Bronchial epithelial cell (primary cell): ENCODE results near the gene TMEM255B. TPM values are rescaled to one million over a fixed set of nuclear protein-coding genes. Genes with fewer than 3 reads are reported as not detected.
A peak's percentile ranks its signal among the peaks of the same experiment; 100 is the strongest.

Experiments
- DNase-seq: peaks from one replicate; pipeline ENCODE4 v3.0.0-alpha.2; 2010; ENCODE audit warnings: low read depth
- FAIRE-seq: peaks from 2 replicates; lab custom pipeline; 2011; peaks lifted over from hg19 to GRCh38; lab: Jason Lieb, UNC
- H3K27me3 ChIP-seq: 2 replicates; pipeline ENCODE4 v1.5.1; 2011; ENCODE audit warnings: low read length; ENCODE audit not compliant: control insufficient read depth, insufficient read depth
- H3K36me3 ChIP-seq: 2 replicates; pipeline ENCODE4 v1.5.1; 2011; ENCODE audit warnings: low read length; ENCODE audit not compliant: control insufficient read depth, insufficient read depth
- H3K4me3 ChIP-seq: 2 replicates; pipeline ENCODE4 v1.5.1; 2011; ENCODE audit warnings: mild to moderate bottlenecking, low read depth, low read length, control low read depth
- CTCF ChIP-seq: IDR thresholded peaks from 2 replicates; pipeline ENCODE4 v1.5.1; 2011; ENCODE audit warnings: mild to moderate bottlenecking, moderate library complexity, low read length, control low read depth, inconsistent platforms; ENCODE audit not compliant: insufficient read depth, severe bottlenecking
- total RNA-seq: library from RNA; depleted of rRNA; stranded (reverse); fragments of >200 nt; gene quantifications from 2 replicates; pipeline ENCODE4 v1.2.1, GENCODE V29; 2014

The TMEM255B gene
- total RNA-seq, 1 donor from 2014 or later, result 5.3 TPM

GRCh38 chr13:113763961-113764792, 5.2 kb downstream of the TMEM255B start:
- Histone ChIP-seq H3K27me3 (no peaks in the 10 kb centered on the region), H3K4me3 (no peak overlapping the region), H3K36me3 (no peaks in the 10 kb centered on the region)
- FAIRE-seq (no peak), DNase-seq (no peak)
- no peak for TF ChIP-seq CTCF

- Histone ChIP-seq H3K4me3 (no peak overlapping the region), H3K36me3 (no peaks in the 10 kb centered on the region), H3K27me3 (no peaks in the 10 kb centered on the region)
- DNase-seq (no peak), FAIRE-seq (peak; percentile 58)
- no peak for TF ChIP-seq CTCF
Measured at GRCh38 chr13:113764793-113765563, 6.0 kb downstream of the TMEM255B start.

DNA sequence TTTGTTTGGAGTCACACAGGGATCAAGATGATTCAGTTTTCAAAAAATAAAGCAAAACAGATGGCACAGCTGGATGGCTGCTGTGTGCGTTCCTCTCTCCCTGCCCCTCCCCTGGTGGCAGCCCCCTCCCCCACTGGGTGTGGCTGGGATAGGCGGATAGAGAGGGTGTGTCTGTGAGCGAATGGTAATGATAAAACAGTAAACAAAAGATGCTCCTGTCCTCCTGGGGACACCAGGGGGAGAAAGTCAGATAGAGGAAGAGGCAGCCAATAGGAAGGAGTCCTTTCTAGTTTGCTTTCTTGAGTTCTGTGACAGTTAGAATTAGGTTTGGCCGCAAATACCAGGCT, 6.5 kb downstream of the TMEM255B start:
- TF ChIP-seq CTCF, result no peak
- H3K27me3 ChIP-seq, result no peaks in the 10 kb centered on the region
- no peak for DNase-seq
- no peak for FAIRE-seq
- H3K36me3 ChIP-seq, result no peaks in the 10 kb centered on the region
- no peak overlapping the region for H3K4me3 ChIP-seq

- no peaks in the 10 kb centered on the region for H3K36me3 ChIP-seq
- no peak for FAIRE-seq
- no peak overlapping the region for H3K4me3 ChIP-seq
- no peak for TF ChIP-seq CTCF
- no peaks in the 10 kb centered on the region for H3K27me3 ChIP-seq
- no peak for DNase-seq
Measured at GRCh38 chr13:113766035-113766800, 7.2 kb downstream of the TMEM255B start.

DNA sequence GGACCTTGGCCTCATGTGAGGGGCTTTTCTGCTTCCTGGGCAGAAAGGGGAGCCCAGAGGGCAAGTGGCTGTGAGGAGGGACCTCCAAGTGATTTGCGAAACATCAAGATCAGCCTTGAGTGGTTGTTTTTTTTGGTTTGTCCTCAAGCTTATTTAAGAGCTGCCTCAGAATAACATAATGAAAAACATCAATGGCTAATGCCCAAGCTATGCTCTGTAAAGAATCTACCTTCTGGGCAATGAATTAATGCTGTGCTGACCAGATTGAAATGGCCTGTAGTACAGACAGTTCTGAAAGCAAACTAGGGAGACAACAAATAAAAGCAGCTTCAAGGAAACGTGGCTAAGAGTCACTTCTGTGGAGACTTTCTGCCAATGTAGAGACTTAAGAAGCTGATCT, 8.3 kb downstream of the TMEM255B start:
- no peak for DNase-seq
- Histone ChIP-seq H3K27me3 (no peaks in the 10 kb centered on the region), H3K36me3 (no peaks in the 10 kb centered on the region), H3K4me3 (no peak overlapping the region)
- FAIRE-seq, result no peak
- no peak for TF ChIP-seq CTCF
